Glutamatergic neuron (in vitro differentiated cells): ENCODE measurements around the gene SHC4. TPM values are rescaled to one million over a fixed set of nuclear protein-coding genes. Genes with fewer than 3 reads are reported as not detected.

Source experiments
- DNase-seq: peaks from one replicate; pipeline ENCODE4 v3.0.0; 2022
- H3K27ac Mint-ChIP-seq: one replicate; pipeline ENCODE4 v1.8.0; 2020; ENCODE audit warnings: mild to moderate bottlenecking, mixed read lengths, inconsistent platforms; ENCODE audit not compliant: unreplicated experiment
- H3K27me3 Mint-ChIP-seq: one replicate; pipeline ENCODE4 v1.8.0; 2020; ENCODE audit warnings: mild to moderate bottlenecking, moderate library complexity, mixed read lengths, inconsistent platforms; ENCODE audit not compliant: unreplicated experiment
- H3K36me3 Mint-ChIP-seq: one replicate; pipeline ENCODE4 v1.8.0; 2020; ENCODE audit warnings: mild to moderate bottlenecking, mixed read lengths, inconsistent platforms; ENCODE audit not compliant: unreplicated experiment
- H3K4me1 Mint-ChIP-seq: one replicate; pipeline ENCODE4 v1.8.0; 2020; ENCODE audit warnings: mild to moderate bottlenecking, low read depth, mixed read lengths, inconsistent platforms; ENCODE audit not compliant: unreplicated experiment
- H3K4me3 Mint-ChIP-seq: one replicate; pipeline ENCODE4 v1.8.0; 2020; ENCODE audit warnings: mild to moderate bottlenecking, mixed read lengths, inconsistent platforms; ENCODE audit not compliant: unreplicated experiment
- H3K9me3 Mint-ChIP-seq: one replicate; pipeline ENCODE4 v1.8.0; 2020; ENCODE audit warnings: mild to moderate bottlenecking, moderate library complexity, mixed read lengths, inconsistent platforms; ENCODE audit not compliant: unreplicated experiment
- CTCF ChIP-seq: fragments of 200-600 bp; sonication (generic); IDR thresholded peaks from one replicate; pipeline ENCODE4 v1.5.0; 2021; ENCODE audit not compliant: partially characterized antibody, unreplicated experiment
- total RNA-seq: library from RNA; stranded (reverse); fragmentation: NEBNext Ultra II Directional; extraction: Animal tissue kit (Norgen Biotek cat#: 25700); gene quantifications from one replicate; pipeline ENCODE4 v1.2.1, GENCODE V29; 2021; ENCODE audit not compliant: unreplicated experiment

Gene SHC4
- total RNA-seq, 1 donor from 2014 or later = 4.4 TPM

GRCh38 chr15:48978638-48979037 lies 14.9 kb upstream of the SHC4 start:
- TF ChIP-seq CTCF = no peak
- Mint-ChIP-seq H3K36me3 (peaks cover 5% of the 10 kb centered on the region), H3K27me3 (peaks cover 2% of the 10 kb centered on the region), H3K27ac (no peak overlapping the region), H3K4me1 (peaks cover 11% of the 10 kb centered on the region), H3K4me3 (no peak overlapping the region), H3K9me3 (no peaks in the 10 kb centered on the region)
- no peak for DNase-seq

- Mint-ChIP-seq H3K4me1 (peaks cover 11% of the 10 kb centered on the region), H3K4me3 (peak overlapping the region; percentile 61), H3K9me3 (no peaks in the 10 kb centered on the region), H3K27ac (no peak overlapping the region), H3K27me3 (peaks cover 2% of the 10 kb centered on the region), H3K36me3 (peaks cover 9% of the 10 kb centered on the region)
- no peak for TF ChIP-seq CTCF
- no peak for DNase-seq
These were observed 12.8 kb upstream of the SHC4 start for GRCh38 chr15:48976444-48977088.

- Mint-ChIP-seq H3K36me3 (peaks cover 10% of the 10 kb centered on the region), H3K27me3 (peaks cover 2% of the 10 kb centered on the region), H3K27ac (peak overlapping the region; percentile 48), H3K4me3 (peak overlapping the region; percentile 77), H3K9me3 (no peaks in the 10 kb centered on the region), H3K4me1 (peaks cover 11% of the 10 kb centered on the region)
- DNase-seq = peak; percentile 90
- peak; percentile 95 for TF ChIP-seq CTCF
These were observed 12.0 kb upstream of the SHC4 start for GRCh38 chr15:48975472-48976419.

GRCh38 chr15:48974882-48975281 lies 11.2 kb upstream of the SHC4 start:
- H3K36me3 Mint-ChIP-seq = peaks cover 14% of the 10 kb centered on the region

More at GRCh38 chr15:48974882-48975281, 11.2 kb upstream of the SHC4 start:
- Mint-ChIP-seq H3K27ac (peak overlapping the region; percentile 65), H3K27me3 (peaks cover 2% of the 10 kb centered on the region), H3K9me3 (no peaks in the 10 kb centered on the region), H3K4me3 (peak overlapping the region; percentile 77), H3K4me1 (peaks cover 11% of the 10 kb centered on the region)
- no peak for DNase-seq
- TF ChIP-seq CTCF = no peak
